Lower leg skin (tissue), 4 donors: ENCODE results near the gene PAQR3. TPM values are rescaled to one million over a fixed set of nuclear protein-coding genes. Genes with fewer than 3 reads are reported as not detected.
A peak's percentile ranks its signal among the peaks of the same experiment; 100 is the strongest.

Experiments used
- DNase-seq, 2 donors: peaks; one replicate each; pipeline ENCODE4 v3.0.0-alpha.2; 2019; ENCODE audit warnings: low spot score in 2 of 2
- H3K4me3 ChIP-seq: fragments of 200-600 bp; sonication (generic); 2 replicates; pipeline ENCODE4 v1.5.1; 2017; ENCODE audit warnings: mild to moderate bottlenecking, low read depth; ENCODE audit not compliant: poor library complexity, severe bottlenecking
- POLR2A ChIP-seq, 2 donors: fragments of 450-650 bp; IDR thresholded peaks; one replicate each; pipeline ENCODE4 v1.6.1; 2016 to 2017; ENCODE audit warnings: antibody characterized with exemption in 2 of 2, mild to moderate bottlenecking in 1 of 2, moderate library complexity in 1 of 2
- WGBS, 2 donors: methylation state at CpG; one replicate each; pipeline ENCODE4 v1.1.5; 2018; 5-methylcytosine and 5-hydroxymethylcytosine counted together
- intact Hi-C: fragments of 100-400 bp; cut with DNase I; formaldehyde crosslinking; loops from one replicate; pipeline ENCODE4 v1.15.0; 2023; ENCODE audit warnings: low total_unique reads
- total RNA-seq, 4 donors: library from RNA; depleted of rRNA; stranded (reverse); fragments of >200 nt; gene quantifications; one replicate each; pipeline ENCODE4 v1.1.0, GENCODE V29; 2016
- TF ChIP-seq, protein P1 (sequence below), 3 donors: fragments of 450-650 bp; IDR thresholded peaks; one replicate each; pipeline ENCODE4 v1.5.1; 2016; ENCODE audit warnings: antibody characterized with exemption in 3 of 3, mild to moderate bottlenecking in 3 of 3, moderate library complexity in 2 of 3

The PAQR3 gene
- total RNA-seq, 4 donors from 2014 or later: 11.8 to 17.5 (median 14.3) TPM

DNA sequence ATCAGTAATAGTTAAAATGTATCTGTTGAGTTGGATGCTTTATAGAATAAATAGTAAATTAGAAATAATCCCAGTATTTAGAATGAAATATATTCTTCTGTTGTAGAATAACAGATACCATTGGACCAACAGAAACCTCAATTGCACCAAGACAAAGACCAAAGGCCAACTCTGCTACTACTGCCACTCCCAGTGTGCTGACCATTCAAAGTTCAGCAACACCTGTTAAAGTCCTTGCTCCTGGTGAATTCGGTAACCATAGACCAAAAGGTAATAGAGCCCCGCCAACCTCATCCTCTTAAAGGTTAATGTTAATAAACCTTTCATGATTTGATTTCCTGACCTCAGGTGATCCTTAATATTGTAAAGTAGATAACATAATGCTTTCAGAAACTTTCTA, 73.8 kb downstream of the PAQR3 start:
- no peak overlapping the region for H3K4me3 ChIP-seq
- 94 to 98% methylated on average over 2 of the region's 2 CpGs for WGBS, 2 donors
- intact Hi-C loops: loop anchor here (5.0 kb wide), 1 partner anchor 253 kb away; no protein-coding TSS in a partner anchor
- TF ChIP-seq POLR2A (IDR thresholded peaks at IDR 0.05): no peak
- TF ChIP-seq, protein P1, sequence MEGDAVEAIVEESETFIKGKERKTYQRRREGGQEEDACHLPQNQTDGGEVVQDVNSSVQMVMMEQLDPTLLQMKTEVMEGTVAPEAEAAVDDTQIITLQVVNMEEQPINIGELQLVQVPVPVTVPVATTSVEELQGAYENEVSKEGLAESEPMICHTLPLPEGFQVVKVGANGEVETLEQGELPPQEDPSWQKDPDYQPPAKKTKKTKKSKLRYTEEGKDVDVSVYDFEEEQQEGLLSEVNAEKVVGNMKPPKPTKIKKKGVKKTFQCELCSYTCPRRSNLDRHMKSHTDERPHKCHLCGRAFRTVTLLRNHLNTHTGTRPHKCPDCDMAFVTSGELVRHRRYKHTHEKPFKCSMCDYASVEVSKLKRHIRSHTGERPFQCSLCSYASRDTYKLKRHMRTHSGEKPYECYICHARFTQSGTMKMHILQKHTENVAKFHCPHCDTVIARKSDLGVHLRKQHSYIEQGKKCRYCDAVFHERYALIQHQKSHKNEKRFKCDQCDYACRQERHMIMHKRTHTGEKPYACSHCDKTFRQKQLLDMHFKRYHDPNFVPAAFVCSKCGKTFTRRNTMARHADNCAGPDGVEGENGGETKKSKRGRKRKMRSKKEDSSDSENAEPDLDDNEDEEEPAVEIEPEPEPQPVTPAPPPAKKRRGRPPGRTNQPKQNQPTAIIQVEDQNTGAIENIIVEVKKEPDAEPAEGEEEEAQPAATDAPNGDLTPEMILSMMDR (IDR thresholded peaks at IDR 0.05): no peak
- no peak for DNase-seq

DNA sequence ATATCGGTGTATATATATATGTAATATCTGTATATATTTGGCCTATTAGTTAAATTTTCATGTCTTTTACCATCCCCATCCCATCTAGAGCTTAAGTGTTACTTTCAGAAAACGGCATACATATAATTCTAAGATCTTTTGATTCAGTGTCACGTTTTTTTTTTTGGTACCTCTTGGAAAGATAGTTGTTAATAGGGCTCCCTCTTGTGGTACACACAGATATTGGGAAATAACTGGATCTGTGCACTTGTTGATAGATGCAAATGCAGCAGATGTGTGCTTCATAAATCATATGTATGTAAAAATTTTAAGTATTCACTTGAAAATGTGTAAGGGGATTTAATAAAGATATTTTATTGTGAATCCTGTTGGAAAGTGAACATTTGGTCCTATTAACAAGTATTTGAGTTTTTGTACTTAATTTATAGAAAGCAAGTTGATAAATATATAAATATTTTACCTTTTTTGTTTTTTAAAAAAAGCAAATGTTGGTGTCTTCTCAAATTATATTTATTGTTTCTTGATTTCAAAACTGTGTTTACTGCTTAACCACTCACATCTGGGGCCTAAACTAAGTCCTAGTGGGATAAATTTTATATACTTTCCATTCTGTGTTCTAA, 74.7 kb downstream of the PAQR3 start:
- H3K4me3 ChIP-seq: no peak overlapping the region
- TF ChIP-seq POLR2A (IDR thresholded peaks at IDR 0.05): no peak
- TF ChIP-seq, protein P1 (IDR thresholded peaks at IDR 0.05): peak in 1 of 3 donors; percentile 19
- intact Hi-C loops: loop anchor here (5.0 kb wide), 1 partner anchor 252 kb away; no protein-coding TSS in a partner anchor
- peak in 1 of 2 donors; percentile 27 for DNase-seq
- WGBS, 2 donors: 31 to 33% methylated on average over 3 of the region's 3 CpGs

DNA sequence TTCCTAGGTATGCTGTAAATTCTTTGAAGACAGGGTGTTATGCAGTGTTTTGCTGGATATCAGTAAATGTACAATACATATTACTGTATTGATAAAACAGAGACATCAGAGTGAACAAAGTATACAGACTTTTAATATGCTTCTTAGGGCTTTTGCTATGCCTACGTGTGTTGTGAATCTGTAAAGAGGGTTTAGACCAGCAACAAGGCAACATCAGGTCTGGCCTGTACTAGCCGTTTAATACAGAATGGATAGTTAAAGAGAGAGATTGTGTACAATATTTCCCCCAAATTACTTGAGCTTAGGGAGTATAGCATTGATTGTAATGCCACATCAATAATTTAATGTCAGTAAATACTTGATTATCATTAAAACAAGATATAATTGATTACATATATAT, 75.2 kb downstream of the PAQR3 start:
- no peak overlapping the region for H3K4me3 ChIP-seq
- DNase-seq: no peak
- TF ChIP-seq, protein P1 (IDR thresholded peaks at IDR 0.05): no peak
- no peak for TF ChIP-seq POLR2A (IDR thresholded peaks at IDR 0.05)
- 74% methylated on average over 2 of the region's 2 CpGs for WGBS, 2 donors
- intact Hi-C loops: no loop called here

DNA sequence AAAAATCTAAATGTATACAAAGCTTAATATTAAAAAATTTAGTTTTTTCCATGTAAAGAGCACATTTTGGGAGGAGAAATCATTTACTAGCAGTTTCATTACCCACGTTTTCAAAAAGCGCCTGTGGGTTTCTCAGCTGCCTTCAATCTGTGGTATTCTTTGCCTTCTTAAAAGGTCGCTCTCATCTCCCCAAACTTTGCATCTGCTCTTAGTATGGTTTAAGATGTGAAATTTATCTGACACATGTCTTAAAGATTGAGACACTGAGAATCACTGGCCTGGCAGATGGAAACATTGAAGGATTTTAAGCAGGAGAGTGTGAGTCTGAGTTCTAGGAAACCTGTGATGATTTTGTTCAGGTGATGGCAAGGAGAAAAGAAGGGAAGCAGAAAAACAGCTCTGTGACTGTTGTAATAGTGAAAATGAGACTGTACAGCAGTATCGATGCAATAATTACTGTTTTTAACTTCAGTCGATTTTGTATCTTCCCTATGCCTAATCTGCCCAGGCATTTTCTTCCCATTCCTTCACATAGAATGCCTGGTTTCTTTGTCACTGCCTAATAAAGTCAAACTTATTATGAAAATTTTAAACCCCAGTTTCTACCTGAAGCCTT, 75.9 kb downstream of the PAQR3 start:
- TF ChIP-seq POLR2A (IDR thresholded peaks at IDR 0.05): no peak
- TF ChIP-seq, protein P1 (IDR thresholded peaks at IDR 0.05): no peak
- intact Hi-C loops: no loop called here
- DNase-seq: no peak
- 68 to 84% methylated on average over 5 of the region's 5 CpGs for WGBS, 2 donors
- H3K4me3 ChIP-seq: no peak overlapping the region

DNA sequence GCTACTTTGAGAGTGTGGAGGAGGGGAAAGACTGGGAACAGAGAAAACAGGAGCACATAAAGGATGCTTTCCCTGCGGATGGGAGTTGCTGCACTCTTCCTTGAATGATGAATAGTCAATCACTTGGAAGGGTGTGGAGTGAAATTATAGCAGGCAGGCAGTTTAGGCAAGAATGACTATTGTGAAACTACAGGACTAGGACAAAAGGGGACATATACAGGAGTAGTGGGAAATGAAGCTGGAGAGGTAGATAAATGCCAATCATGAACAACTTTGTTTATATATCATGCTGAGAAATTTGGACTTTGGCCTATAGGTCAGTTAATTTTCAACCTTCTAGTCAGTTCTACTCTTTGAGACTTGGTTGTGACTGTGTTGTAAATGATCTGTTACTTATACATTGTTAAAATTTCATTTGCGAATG, 76.9 kb downstream of the PAQR3 start:
- WGBS, 2 donors: 93 to 99% methylated on average over 2 of the region's 2 CpGs
- no peak overlapping the region for H3K4me3 ChIP-seq
- no peak for DNase-seq
- TF ChIP-seq POLR2A (IDR thresholded peaks at IDR 0.05): no peak
- TF ChIP-seq, protein P1 (IDR thresholded peaks at IDR 0.05): no peak
- intact Hi-C loops: no loop called here

Other genes with a start within 250 kb of the PAQR3 start
- gene BMP2K, start 163.1 kb downstream of the PAQR3 start, total RNA-seq: 10 to 100 TPM; 19.0 to 31.4 (median 25.8) TPM